Measurements from ENCODE around the gene FIZ1.

GRCh38 chr19:55593096-55593772 is 6.1 kb downstream of the FIZ1 start:
- TF ChIP-seq, protein P1, sequence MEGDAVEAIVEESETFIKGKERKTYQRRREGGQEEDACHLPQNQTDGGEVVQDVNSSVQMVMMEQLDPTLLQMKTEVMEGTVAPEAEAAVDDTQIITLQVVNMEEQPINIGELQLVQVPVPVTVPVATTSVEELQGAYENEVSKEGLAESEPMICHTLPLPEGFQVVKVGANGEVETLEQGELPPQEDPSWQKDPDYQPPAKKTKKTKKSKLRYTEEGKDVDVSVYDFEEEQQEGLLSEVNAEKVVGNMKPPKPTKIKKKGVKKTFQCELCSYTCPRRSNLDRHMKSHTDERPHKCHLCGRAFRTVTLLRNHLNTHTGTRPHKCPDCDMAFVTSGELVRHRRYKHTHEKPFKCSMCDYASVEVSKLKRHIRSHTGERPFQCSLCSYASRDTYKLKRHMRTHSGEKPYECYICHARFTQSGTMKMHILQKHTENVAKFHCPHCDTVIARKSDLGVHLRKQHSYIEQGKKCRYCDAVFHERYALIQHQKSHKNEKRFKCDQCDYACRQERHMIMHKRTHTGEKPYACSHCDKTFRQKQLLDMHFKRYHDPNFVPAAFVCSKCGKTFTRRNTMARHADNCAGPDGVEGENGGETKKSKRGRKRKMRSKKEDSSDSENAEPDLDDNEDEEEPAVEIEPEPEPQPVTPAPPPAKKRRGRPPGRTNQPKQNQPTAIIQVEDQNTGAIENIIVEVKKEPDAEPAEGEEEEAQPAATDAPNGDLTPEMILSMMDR (IDR thresholded peaks at IDR 0.05; ENCODE audit: poor library complexity, severe bottlenecking): no peak
- TF ChIP-seq EZH2 (IDR thresholded peaks at IDR 0.05; ENCODE audit: borderline replicate concordance, insufficient read depth, low read length, poor library complexity, severe bottlenecking) (no peak), TAF1 (IDR thresholded peaks at IDR 0.05; ENCODE audit: low read depth) (no peak), POLR2AphosphoS5 (IDR thresholded peaks at IDR 0.05) (no peak), EP300 (conservative IDR thresholded peaks at IDR 0.05; ENCODE audit: poor library complexity, severe bottlenecking) (no peak)
